Measurements from ENCODE around the gene ZC3H4. TPM values are rescaled to one million over a fixed set of nuclear protein-coding genes. Genes with fewer than 3 reads are reported as not detected.

ZC3H4 gene
- total RNA-seq, 1 donor from 2014 or later: 114 TPM

Other genes starting within 250 kb of the ZC3H4 start
- gene NPAS1, start 93.9 kb downstream of the ZC3H4 start, total RNA-seq: 0.39 and 0.49 TPM in 2 replicates
- 51.0 and 52.1 TPM in 2 replicates for gene TMEM160, start 65.2 kb downstream of the ZC3H4 start, total RNA-seq
- gene SAE1, start 17.1 kb upstream of the ZC3H4 start, total RNA-seq: 141 and 142 TPM in 2 replicates
- gene BBC3, start 117.4 kb upstream of the ZC3H4 start, total RNA-seq: 13.8 and 15.4 TPM in 2 replicates
- 36.6 and 39.2 TPM in 2 replicates for gene CCDC9, start 142.7 kb upstream of the ZC3H4 start, total RNA-seq
- 9.3 and 10.2 TPM in 2 replicates for gene INAFM1, start 161.1 kb upstream of the ZC3H4 start, total RNA-seq
- gene C5AR1, start 196.1 kb upstream of the ZC3H4 start, total RNA-seq: 1.4 and 1.5 TPM in 2 replicates
- not detected in 2 replicates for gene C5AR2, start 218.4 kb upstream of the ZC3H4 start, total RNA-seq
- gene DHX34, start 235.5 kb upstream of the ZC3H4 start, total RNA-seq: 31.1 and 33.9 TPM in 2 replicates